GM04504 (cell line): Measurements from ENCODE around the gene IGLL5.
"Not testable (repeated sequence)": the region's sequence is repeated elsewhere in the genome, so short reads cannot be mapped to it uniquely, and the experiment has no call there.

Experiments
- DNase-seq: peaks from one replicate; pipeline ENCODE4 v3.0.0-alpha.2; 2012; ENCODE audit warnings: low read depth

IGLL5 gene

GRCh38 chr22:22914726-22915669 is 27.4 kb downstream of the IGLL5 start:
- DNase-seq: no peak

- no peak for DNase-seq
Observed at GRCh38 chr22:22915670-22916035, 28.0 kb downstream of the IGLL5 start.

GRCh38 chr22:22916215-22916951 is 28.8 kb downstream of the IGLL5 start:
- no peak for DNase-seq

- DNase-seq: no peak
Observed at GRCh38 chr22:22916952-22917290, 29.3 kb downstream of the IGLL5 start.

- DNase-seq: no peak
Observed at GRCh38 chr22:22917377-22917776, 29.8 kb downstream of the IGLL5 start.

GRCh38 chr22:22918297-22918965 is 30.8 kb downstream of the IGLL5 start:
- DNase-seq: no peak

- DNase-seq: no peak
Observed at GRCh38 chr22:22919041-22919440, 31.4 kb downstream of the IGLL5 start.

- no peak for DNase-seq
Observed at GRCh38 chr22:22920104-22920654, 32.6 kb downstream of the IGLL5 start.

GRCh38 chr22:22920910-22921550 is 33.4 kb downstream of the IGLL5 start:
- no peak for DNase-seq

GRCh38 chr22:22921575-22921974 is 34.0 kb downstream of the IGLL5 start:
- DNase-seq: no peak

- not testable (repeated sequence) for DNase-seq
Observed at GRCh38 chr22:22922092-22922953, 34.7 kb downstream of the IGLL5 start.

GRCh38 chr22:22922954-22923319 is 35.3 kb downstream of the IGLL5 start:
- DNase-seq: no peak

- DNase-seq: no peak
Observed at GRCh38 chr22:22923379-22923778, 35.8 kb downstream of the IGLL5 start.

- DNase-seq: no peak
Observed at GRCh38 chr22:22923930-22924329, 36.3 kb downstream of the IGLL5 start.

GRCh38 chr22:22924369-22925145 is 36.9 kb downstream of the IGLL5 start:
- DNase-seq: no peak

GRCh38 chr22:22925146-22925804 is 37.7 kb downstream of the IGLL5 start:
- DNase-seq: no peak

- no peak for DNase-seq
Observed at GRCh38 chr22:22925805-22926369, 38.3 kb downstream of the IGLL5 start.

- no peak for DNase-seq
Observed at GRCh38 chr22:22926370-22927195, 39.0 kb downstream of the IGLL5 start.
